ENCODE results near the gene MLLT10.

Gene MLLT10

GRCh38 chr10:21749788-21750187, 215.8 kb downstream of the MLLT10 start:
- DNase-seq: no peak

GRCh38 chr10:21750424-21750823, 216.4 kb downstream of the MLLT10 start:
- DNase-seq: no peak

GRCh38 chr10:21751341-21752310, 217.6 kb downstream of the MLLT10 start:
- no peak for DNase-seq

- DNase-seq: no peak
Observed at GRCh38 chr10:21753497-21754270, 219.7 kb downstream of the MLLT10 start.

- DNase-seq: no peak
Observed at GRCh38 chr10:21754410-21755011, 220.5 kb downstream of the MLLT10 start.

- DNase-seq: no peak
Observed at GRCh38 chr10:21756707-21757106, 222.7 kb downstream of the MLLT10 start.

- no peak for DNase-seq
Observed at GRCh38 chr10:21757185-21757901, 223.3 kb downstream of the MLLT10 start.

- no peak for DNase-seq
Observed at GRCh38 chr10:21758239-21758638, 224.2 kb downstream of the MLLT10 start.

- DNase-seq: no peak
Observed at GRCh38 chr10:21758696-21759095, 224.7 kb downstream of the MLLT10 start.

GRCh38 chr10:21759232-21759631, 225.2 kb downstream of the MLLT10 start:
- DNase-seq: no peak

- DNase-seq: no peak
Observed at GRCh38 chr10:21760332-21760731, 226.3 kb downstream of the MLLT10 start.

GRCh38 chr10:21764466-21765189, 230.6 kb downstream of the MLLT10 start:
- DNase-seq: peak; percentile 25 to 51

GRCh38 chr10:21769041-21769440, 235.0 kb downstream of the MLLT10 start:
- no peak for DNase-seq

GRCh38 chr10:21771219-21771618, 237.2 kb downstream of the MLLT10 start:
- no peak for DNase-seq

GRCh38 chr10:21776883-21777282, 242.9 kb downstream of the MLLT10 start:
- DNase-seq: no peak

GRCh38 chr10:21791276-21791675, 257.2 kb downstream of the MLLT10 start:
- no peak for DNase-seq
